Mucosa of descending colon (tissue), 3 donors: ENCODE measurements around the gene NEDD9. TPM values are rescaled to one million over a fixed set of nuclear protein-coding genes. Genes with fewer than 3 reads are reported as not detected.

Source experiments
- ATAC-seq: fragments of 200-7000 bp; cut with Tn5 transposase; one replicate; pipeline ENCODE4 v1.9.1; 2020; ENCODE audit warnings: mild to moderate bottlenecking, moderate library complexity
- DNase-seq, 3 donors: peaks; one replicate each; pipeline ENCODE4 v3.0.0-alpha.2; 2020
- H3K36me3 ChIP-seq: fragments of 200-600 bp; one replicate; pipeline ENCODE4 v1.8.0; 2021; ENCODE audit warnings: low read depth, mild to moderate bottlenecking
- H3K4me1 ChIP-seq: fragments of 200-600 bp; one replicate; pipeline ENCODE4 v1.8.0; 2021; ENCODE audit warnings: low read depth, mild to moderate bottlenecking
- H3K4me3 ChIP-seq: fragments of 200-600 bp; one replicate; pipeline ENCODE4 v1.8.0; 2021; ENCODE audit warnings: mild to moderate bottlenecking
- H3K9me3 ChIP-seq: fragments of 200-600 bp; one replicate; pipeline ENCODE4 v1.8.0; 2021; ENCODE audit warnings: mild to moderate bottlenecking
- intact Hi-C, 2 donors: fragments of 100-400 bp; cut with DNase I in 1 of 2; cut with micrococcal nuclease in 1 of 2; formaldehyde crosslinking; loops; one replicate each; pipeline versions ENCODE4 v1.11.0 to v1.11.1; 2022; cut with DNase I, micrococcal nuclease
- total RNA-seq, 3 donors: library from RNA; stranded (reverse); fragmentation: NEBNext Ultra II Directional in 2 of 3; extraction: Animal tissue kit (Norgen Biotek cat#: 25700) in 2 of 3; gene quantifications; one replicate each; pipeline versions ENCODE4 v1.2.1 to v1.2.4, GENCODE V29; 2021 to 2023
- TF ChIP-seq, protein P1 (sequence below): fragments of 200-600 bp; IDR thresholded peaks from one replicate; pipeline ENCODE4 v1.8.0; 2022; ENCODE audit warnings: antibody characterized with exemption, mild to moderate bottlenecking
- donor health status: DM: no; HTN: no; CAD: no; lungs with moderate emphysema.
- donor health status: DM: no; HTN: no; CAD: no.
- donor health status: DM: no; HTN: yes; CAD: no.

Gene NEDD9
- total RNA-seq, 3 donors from 2014 or later = 41.4 to 66.6 (median 62.1) TPM

DNA sequence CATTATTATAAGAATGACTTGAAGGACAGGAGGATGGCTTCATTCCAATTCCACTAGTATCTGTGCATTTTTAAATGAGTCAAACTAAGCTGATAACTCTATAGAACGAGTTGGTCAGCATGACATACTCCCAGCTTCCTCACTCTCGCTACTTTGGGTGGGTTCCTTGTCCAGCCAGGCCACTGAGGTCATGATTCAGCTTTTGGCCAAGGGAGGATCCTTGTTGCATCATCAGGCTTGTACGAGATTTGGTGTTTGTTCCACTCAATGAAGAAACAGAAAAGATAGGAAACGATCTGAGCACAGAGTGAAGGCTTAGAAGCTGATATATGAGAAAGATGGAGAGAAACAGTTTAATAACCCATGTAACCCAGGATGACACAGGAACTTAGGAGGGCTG lies 19.8 kb downstream of the NEDD9 start:
- no peaks in the 10 kb centered on the region for H3K9me3 ChIP-seq
- no peak for DNase-seq
- TF ChIP-seq, protein P1, sequence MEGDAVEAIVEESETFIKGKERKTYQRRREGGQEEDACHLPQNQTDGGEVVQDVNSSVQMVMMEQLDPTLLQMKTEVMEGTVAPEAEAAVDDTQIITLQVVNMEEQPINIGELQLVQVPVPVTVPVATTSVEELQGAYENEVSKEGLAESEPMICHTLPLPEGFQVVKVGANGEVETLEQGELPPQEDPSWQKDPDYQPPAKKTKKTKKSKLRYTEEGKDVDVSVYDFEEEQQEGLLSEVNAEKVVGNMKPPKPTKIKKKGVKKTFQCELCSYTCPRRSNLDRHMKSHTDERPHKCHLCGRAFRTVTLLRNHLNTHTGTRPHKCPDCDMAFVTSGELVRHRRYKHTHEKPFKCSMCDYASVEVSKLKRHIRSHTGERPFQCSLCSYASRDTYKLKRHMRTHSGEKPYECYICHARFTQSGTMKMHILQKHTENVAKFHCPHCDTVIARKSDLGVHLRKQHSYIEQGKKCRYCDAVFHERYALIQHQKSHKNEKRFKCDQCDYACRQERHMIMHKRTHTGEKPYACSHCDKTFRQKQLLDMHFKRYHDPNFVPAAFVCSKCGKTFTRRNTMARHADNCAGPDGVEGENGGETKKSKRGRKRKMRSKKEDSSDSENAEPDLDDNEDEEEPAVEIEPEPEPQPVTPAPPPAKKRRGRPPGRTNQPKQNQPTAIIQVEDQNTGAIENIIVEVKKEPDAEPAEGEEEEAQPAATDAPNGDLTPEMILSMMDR = no peak
- H3K4me1 ChIP-seq = peaks cover 37% of the 10 kb centered on the region
- no peak overlapping the region for H3K4me3 ChIP-seq
- H3K36me3 ChIP-seq = no peaks in the 10 kb centered on the region
- intact Hi-C loops = no loop called here
- no peak for ATAC-seq

DNA sequence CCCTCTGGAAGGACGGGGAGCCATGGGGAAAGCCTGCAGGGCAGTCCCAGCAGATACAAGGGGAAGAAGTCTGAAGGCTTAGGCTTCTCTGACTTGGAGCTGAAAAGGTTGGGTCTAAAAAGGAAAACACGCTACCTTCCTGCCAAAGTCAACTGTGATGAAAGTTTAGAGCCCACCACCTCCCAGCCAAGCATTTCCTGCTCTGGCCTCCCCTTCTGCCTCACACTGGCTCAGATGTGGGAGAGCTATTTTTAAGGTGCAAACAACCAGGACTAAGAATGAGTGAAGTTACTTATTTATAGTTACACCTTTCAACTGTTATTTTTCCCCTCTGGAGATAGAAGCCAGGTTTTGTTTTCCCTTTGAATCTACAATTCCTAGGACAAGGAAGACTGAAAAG lies 21.2 kb downstream of the NEDD9 start:
- intact Hi-C loops = no loop called here
- DNase-seq (no peak), ATAC-seq (no peak)
- H3K4me3 ChIP-seq = no peak overlapping the region
- peaks cover 39% of the 10 kb centered on the region for H3K4me1 ChIP-seq
- no peaks in the 10 kb centered on the region for H3K36me3 ChIP-seq
- no peaks in the 10 kb centered on the region for H3K9me3 ChIP-seq
- TF ChIP-seq, protein P1 = no peak

DNA sequence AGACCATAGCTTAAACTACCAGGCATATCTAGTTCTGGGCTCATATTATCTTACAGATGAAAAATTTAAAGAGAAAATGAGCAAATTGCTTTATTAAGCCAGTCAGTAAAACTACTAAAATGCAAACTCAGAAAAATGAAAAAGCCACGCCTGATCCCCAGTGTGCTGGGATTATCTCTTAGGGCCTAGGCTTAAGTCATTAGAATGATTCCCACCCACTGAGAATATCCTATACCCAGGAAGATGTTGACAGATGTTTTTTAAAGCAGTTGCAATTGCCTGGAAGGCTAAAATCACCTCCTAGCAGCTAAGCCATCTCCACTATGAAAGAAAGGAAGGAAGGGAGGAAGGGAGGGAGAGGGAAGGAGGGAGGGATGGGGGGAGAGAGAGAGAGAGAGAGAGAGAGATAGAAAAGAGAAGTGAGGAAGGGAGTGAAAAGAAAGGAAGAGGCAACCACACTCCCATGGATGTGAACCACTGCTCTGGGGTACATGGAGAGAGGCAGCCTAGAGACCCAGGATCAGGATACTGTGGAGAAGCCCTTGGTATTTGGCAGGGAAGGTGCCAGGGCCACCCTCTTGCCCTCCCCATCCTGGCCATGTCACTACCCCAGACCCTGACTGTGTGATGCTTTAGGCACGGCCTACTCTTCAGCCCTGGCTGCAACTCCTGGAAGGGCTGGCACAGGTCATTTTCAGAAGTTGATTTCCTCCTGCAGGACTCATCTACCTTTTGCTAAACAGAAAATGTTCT lies 21.9 kb downstream of the NEDD9 start:
- Histone ChIP-seq H3K4me1 (peaks cover 32% of the 10 kb centered on the region), H3K9me3 (no peaks in the 10 kb centered on the region), H3K4me3 (no peak overlapping the region), H3K36me3 (no peaks in the 10 kb centered on the region)
- ATAC-seq (no peak), DNase-seq (no peak)
- TF ChIP-seq, protein P1 = no peak
- intact Hi-C loops = no loop called here

DNA sequence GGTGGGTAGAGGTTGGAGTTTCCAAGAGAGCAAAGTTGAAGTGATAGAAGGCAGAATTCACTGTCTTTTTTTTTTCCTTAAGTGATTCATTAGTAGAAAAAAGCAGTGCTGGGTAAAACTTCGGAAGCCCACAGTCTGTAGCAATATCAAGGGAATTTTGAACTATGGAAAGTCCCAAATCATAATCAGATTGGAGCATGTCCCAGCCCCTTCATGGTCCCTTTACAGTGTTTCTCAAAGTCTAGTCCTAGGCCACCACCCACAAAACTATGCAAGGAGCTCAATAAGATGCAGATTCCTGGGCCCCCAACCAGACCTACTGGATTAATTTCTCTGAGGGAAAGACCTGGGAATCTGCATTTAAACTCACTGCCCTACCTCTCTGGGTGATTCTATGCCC lies 22.6 kb downstream of the NEDD9 start:
- Histone ChIP-seq H3K4me3 (no peak overlapping the region), H3K4me1 (peaks cover 27% of the 10 kb centered on the region), H3K36me3 (no peaks in the 10 kb centered on the region), H3K9me3 (no peaks in the 10 kb centered on the region)
- DNase-seq (no peak), ATAC-seq (no peak)
- TF ChIP-seq, protein P1 = no peak
- intact Hi-C loops = no loop called here

DNA sequence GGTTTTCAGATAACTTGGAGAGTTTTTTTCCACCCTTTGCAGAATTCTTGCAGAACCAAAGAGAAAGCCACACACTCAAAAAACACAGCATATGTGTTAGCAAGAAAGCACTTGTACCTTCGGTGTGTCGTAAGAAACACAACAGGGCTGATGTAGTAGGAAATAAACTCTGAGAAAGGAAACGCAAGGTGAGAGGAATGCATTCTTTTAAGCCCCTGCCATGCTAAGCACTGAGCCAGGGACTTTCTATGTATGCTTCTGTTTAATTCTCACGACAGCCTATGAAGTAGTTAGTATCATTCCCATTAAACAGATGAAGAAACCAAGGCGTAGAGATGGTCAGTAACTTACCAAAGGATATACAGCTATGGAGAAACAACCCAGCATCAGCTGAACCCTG lies 23.1 kb downstream of the NEDD9 start:
- no peaks in the 10 kb centered on the region for H3K36me3 ChIP-seq
- peaks cover 27% of the 10 kb centered on the region for H3K4me1 ChIP-seq
- no peak overlapping the region for H3K4me3 ChIP-seq
- no peak for ATAC-seq
- intact Hi-C loops = no loop called here
- H3K9me3 ChIP-seq = no peaks in the 10 kb centered on the region
- no peak for DNase-seq
- TF ChIP-seq, protein P1 = no peak
